Measurements from ENCODE around the gene ADORA1.

ADORA1 gene

DNA sequence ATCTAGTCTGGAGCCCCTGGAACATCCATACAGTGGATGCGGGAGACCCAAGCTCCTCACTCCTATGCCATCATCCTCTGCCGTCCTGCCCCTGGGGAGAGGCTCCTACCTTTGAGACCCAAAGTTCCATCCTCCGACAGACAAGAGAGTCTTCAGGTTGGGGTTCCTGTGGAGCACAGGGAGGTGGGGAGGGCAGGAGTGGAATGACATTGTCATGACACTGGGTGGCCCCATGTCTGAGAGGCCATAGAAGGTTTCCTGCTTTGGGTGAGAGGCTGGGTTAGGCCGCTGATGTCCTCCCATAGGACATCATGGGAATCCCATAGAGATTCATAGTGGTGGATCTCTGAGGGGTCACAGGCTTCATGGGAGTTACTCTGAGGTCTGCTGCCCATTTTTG is 56.9 kb downstream of the ADORA1 start:
- H3K27me3 ChIP-seq (ENCODE audit: insufficient read depth, poor library complexity, severe bottlenecking) = no peaks in the 10 kb centered on the region
- H3K27ac ChIP-seq (replicated peaks) = no peak overlapping the region
- no peak for DNase-seq (ENCODE audit: low read depth in 1 of 2, low spot score in 1 of 2)
- H3K4me3 ChIP-seq (replicated peaks; ENCODE audit: insufficient read depth, low read length) = peak overlapping the region; percentile 66
- TF ChIP-seq, protein P1, sequence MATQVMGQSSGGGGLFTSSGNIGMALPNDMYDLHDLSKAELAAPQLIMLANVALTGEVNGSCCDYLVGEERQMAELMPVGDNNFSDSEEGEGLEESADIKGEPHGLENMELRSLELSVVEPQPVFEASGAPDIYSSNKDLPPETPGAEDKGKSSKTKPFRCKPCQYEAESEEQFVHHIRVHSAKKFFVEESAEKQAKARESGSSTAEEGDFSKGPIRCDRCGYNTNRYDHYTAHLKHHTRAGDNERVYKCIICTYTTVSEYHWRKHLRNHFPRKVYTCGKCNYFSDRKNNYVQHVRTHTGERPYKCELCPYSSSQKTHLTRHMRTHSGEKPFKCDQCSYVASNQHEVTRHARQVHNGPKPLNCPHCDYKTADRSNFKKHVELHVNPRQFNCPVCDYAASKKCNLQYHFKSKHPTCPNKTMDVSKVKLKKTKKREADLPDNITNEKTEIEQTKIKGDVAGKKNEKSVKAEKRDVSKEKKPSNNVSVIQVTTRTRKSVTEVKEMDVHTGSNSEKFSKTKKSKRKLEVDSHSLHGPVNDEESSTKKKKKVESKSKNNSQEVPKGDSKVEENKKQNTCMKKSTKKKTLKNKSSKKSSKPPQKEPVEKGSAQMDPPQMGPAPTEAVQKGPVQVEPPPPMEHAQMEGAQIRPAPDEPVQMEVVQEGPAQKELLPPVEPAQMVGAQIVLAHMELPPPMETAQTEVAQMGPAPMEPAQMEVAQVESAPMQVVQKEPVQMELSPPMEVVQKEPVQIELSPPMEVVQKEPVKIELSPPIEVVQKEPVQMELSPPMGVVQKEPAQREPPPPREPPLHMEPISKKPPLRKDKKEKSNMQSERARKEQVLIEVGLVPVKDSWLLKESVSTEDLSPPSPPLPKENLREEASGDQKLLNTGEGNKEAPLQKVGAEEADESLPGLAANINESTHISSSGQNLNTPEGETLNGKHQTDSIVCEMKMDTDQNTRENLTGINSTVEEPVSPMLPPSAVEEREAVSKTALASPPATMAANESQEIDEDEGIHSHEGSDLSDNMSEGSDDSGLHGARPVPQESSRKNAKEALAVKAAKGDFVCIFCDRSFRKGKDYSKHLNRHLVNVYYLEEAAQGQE (IDR thresholded peaks at IDR 0.05; ENCODE audit: insufficient replicate concordance, low read depth) = no peak
- TF ChIP-seq GABPA (IDR thresholded peaks at IDR 0.05; ENCODE audit: low read depth) (no peak), SPI1 (IDR thresholded peaks at IDR 0.05; ENCODE audit: borderline replicate concordance, low read depth) (no peak), POLR2AphosphoS5 (IDR thresholded peaks at IDR 0.05; ENCODE audit: low read depth) (no peak)
- TF ChIP-seq, protein P2, sequence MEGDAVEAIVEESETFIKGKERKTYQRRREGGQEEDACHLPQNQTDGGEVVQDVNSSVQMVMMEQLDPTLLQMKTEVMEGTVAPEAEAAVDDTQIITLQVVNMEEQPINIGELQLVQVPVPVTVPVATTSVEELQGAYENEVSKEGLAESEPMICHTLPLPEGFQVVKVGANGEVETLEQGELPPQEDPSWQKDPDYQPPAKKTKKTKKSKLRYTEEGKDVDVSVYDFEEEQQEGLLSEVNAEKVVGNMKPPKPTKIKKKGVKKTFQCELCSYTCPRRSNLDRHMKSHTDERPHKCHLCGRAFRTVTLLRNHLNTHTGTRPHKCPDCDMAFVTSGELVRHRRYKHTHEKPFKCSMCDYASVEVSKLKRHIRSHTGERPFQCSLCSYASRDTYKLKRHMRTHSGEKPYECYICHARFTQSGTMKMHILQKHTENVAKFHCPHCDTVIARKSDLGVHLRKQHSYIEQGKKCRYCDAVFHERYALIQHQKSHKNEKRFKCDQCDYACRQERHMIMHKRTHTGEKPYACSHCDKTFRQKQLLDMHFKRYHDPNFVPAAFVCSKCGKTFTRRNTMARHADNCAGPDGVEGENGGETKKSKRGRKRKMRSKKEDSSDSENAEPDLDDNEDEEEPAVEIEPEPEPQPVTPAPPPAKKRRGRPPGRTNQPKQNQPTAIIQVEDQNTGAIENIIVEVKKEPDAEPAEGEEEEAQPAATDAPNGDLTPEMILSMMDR (IDR thresholded peaks at IDR 0.05; ENCODE audit: insufficient read depth, low read length) = no peak

DNA sequence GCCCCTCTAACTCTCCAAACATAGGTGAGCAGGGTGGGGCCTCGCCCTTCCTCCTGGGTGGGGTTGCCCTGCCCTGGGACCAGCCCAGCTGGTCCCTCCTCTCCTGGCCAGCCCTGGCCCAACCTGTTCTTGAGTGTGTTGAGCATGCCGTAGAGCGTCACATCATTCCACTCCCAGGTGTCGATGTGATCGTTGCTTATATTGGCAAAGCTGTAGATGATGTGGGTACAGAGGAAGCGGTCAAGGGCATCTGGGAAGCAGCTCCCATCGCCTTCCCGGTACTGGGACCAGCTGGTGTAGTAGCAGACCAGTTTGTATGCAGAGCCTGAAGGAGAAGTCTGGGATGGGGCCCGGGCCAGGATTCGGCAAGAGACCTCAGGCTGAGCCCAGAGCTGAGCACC is 57.5 kb downstream of the ADORA1 start:
- Histone ChIP-seq H3K27ac (replicated peaks) (peak overlapping the region; percentile 74), H3K4me3 (replicated peaks; ENCODE audit: insufficient read depth, low read length) (peak overlapping the region; percentile 66), H3K27me3 (ENCODE audit: insufficient read depth, poor library complexity, severe bottlenecking) (no peaks in the 10 kb centered on the region)
- no peak for DNase-seq (ENCODE audit: low read depth in 1 of 2, low spot score in 1 of 2)
- no peak for TF ChIP-seq POLR2AphosphoS5 (IDR thresholded peaks at IDR 0.05; ENCODE audit: low read depth)
- TF ChIP-seq, protein P1 (IDR thresholded peaks at IDR 0.05; ENCODE audit: insufficient replicate concordance, low read depth) = no peak
- TF ChIP-seq, protein P2 (IDR thresholded peaks at IDR 0.05; ENCODE audit: insufficient read depth, low read length) = no peak
- TF ChIP-seq SPI1 (IDR thresholded peaks at IDR 0.05; ENCODE audit: borderline replicate concordance, low read depth) = no peak
- no peak for TF ChIP-seq GABPA (IDR thresholded peaks at IDR 0.05; ENCODE audit: low read depth)

DNA sequence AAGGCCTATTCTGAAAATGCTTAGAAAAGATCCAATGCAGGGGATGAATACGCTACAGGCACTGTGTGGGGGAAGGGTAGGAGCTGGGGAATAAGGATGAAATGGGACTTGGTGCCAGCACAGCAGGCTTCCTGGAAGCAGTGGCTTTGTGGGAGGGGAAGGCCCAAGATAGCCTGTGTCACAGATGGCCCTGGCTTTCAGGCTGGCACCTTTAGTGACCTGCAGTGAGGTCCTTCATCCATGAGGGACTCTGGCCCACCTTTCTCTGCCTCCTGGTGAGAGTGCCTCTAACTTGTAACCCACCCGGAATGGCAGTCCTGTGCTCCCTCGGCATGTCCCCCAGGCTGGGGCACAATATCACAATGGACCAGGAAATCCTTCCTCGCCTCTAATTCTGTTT is 58.1 kb downstream of the ADORA1 start:
- no peak for TF ChIP-seq SPI1 (IDR thresholded peaks at IDR 0.05; ENCODE audit: borderline replicate concordance, low read depth)
- TF ChIP-seq, protein P1 (IDR thresholded peaks at IDR 0.05; ENCODE audit: insufficient replicate concordance, low read depth) = no peak
- no peaks in the 10 kb centered on the region for H3K27me3 ChIP-seq (ENCODE audit: insufficient read depth, poor library complexity, severe bottlenecking)
- peak overlapping the region; percentile 74 for H3K27ac ChIP-seq (replicated peaks)
- H3K4me3 ChIP-seq (replicated peaks; ENCODE audit: insufficient read depth, low read length) = peak overlapping the region; percentile 66
- no peak for DNase-seq (ENCODE audit: low read depth in 1 of 2, low spot score in 1 of 2)

DNA sequence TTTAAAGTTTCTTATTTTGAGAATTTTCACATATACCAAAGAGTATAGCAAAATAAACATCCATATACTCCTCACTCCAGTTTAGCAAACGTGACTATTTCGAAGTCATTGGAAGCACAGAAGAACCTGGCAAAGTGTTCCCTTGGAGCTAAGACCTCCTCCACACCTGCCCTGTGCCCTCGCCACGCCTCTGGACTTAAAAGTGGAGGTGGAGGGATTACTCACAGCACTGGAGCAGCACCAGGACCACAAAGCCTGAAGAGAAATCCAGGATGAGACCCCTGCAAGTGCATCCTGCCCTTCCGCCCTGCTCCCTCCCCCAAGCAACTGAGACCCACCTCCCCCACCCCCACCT is 58.5 kb downstream of the ADORA1 start:
- TF ChIP-seq SPI1 (IDR thresholded peaks at IDR 0.05; ENCODE audit: borderline replicate concordance, low read depth) = no peak
- TF ChIP-seq POLR2AphosphoS5 (IDR thresholded peaks at IDR 0.05; ENCODE audit: low read depth) = no peak
- TF ChIP-seq, protein P2 (IDR thresholded peaks at IDR 0.05; ENCODE audit: insufficient read depth, low read length) = no peak
- TF ChIP-seq GABPA (IDR thresholded peaks at IDR 0.05; ENCODE audit: low read depth) = no peak
- TF ChIP-seq, protein P1 (IDR thresholded peaks at IDR 0.05; ENCODE audit: insufficient replicate concordance, low read depth) = no peak
- H3K27ac ChIP-seq (replicated peaks) = peak overlapping the region; percentile 74
- H3K27me3 ChIP-seq (ENCODE audit: insufficient read depth, poor library complexity, severe bottlenecking) = no peaks in the 10 kb centered on the region
- H3K4me3 ChIP-seq (replicated peaks; ENCODE audit: insufficient read depth, low read length) = peak overlapping the region; percentile 66
- DNase-seq (ENCODE audit: low read depth in 1 of 2, low spot score in 1 of 2) = no peak
